Measurements from ENCODE around the gene ZNF773.
"Not testable (repeated sequence)": the region's sequence is repeated elsewhere in the genome, so short reads cannot be mapped to it uniquely, and the experiment has no call there.

ZNF773 gene

DNA sequence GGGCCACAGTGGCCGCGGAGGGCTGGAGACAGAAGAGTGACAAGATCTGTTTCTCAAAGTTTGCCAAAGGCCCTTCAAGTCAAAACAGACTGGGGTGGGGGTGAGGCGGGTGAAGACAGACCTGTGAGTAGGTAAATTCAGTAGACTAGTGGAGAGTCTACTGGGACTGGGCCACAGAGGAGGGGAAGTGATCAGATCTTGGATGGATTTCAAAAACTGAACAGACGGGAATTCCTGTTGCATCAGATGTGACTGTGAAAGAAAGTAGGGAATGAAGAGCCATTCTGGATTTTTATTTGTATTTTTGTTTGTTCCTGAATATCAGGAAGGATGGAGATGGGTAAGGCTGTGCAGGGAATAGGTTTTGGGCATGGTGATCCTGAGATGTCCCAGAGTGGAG, 662 bp downstream of the ZNF773 start:
- peak overlapping the region; percentile 56 for H3K4me3 ChIP-seq (ENCODE audit: low read depth, low read length)
- CTCF ChIA-PET; POLR2A ChIA-PET; DNase-seq (ENCODE audit: low read depth, low spot score): not testable (repeated sequence)

DNA sequence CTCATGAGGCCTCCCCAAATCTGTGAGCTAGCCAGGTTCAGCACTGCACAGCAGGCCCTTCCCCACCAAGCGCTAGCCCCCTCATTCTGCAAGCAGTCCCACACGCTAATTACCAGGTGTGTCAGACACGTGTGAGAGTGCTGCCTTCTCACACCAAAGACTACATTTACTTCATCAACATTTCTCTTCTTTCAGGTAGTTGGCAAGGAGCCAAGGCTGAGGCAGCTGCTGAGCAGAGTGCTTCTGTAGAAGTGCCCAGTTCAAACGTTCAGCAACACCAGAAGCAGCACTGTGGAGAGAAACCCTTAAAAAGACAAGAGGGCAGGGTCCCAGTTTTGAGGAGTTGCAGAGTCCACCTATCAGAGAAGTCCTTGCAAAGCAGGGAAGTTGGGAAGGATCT, 6.4 kb downstream of the ZNF773 start:
- POLR2A ChIA-PET: no interaction called here
- DNase-seq (ENCODE audit: low read depth, low spot score): no peak
- no peak overlapping the region for H3K4me3 ChIP-seq (ENCODE audit: low read depth, low read length)
- TF ChIP-seq, protein P1, sequence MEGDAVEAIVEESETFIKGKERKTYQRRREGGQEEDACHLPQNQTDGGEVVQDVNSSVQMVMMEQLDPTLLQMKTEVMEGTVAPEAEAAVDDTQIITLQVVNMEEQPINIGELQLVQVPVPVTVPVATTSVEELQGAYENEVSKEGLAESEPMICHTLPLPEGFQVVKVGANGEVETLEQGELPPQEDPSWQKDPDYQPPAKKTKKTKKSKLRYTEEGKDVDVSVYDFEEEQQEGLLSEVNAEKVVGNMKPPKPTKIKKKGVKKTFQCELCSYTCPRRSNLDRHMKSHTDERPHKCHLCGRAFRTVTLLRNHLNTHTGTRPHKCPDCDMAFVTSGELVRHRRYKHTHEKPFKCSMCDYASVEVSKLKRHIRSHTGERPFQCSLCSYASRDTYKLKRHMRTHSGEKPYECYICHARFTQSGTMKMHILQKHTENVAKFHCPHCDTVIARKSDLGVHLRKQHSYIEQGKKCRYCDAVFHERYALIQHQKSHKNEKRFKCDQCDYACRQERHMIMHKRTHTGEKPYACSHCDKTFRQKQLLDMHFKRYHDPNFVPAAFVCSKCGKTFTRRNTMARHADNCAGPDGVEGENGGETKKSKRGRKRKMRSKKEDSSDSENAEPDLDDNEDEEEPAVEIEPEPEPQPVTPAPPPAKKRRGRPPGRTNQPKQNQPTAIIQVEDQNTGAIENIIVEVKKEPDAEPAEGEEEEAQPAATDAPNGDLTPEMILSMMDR (IDR thresholded peaks at IDR 0.05; ENCODE audit: insufficient read depth, low read length, missing control alignments): no peak
- CTCF ChIA-PET: no interaction called here

GRCh38 chr19:57511484-57511883, 11.7 kb downstream of the ZNF773 start:
- H3K4me3 ChIP-seq (ENCODE audit: low read depth, low read length): no peak overlapping the region
- POLR2A ChIA-PET: no interaction called here
- DNase-seq (ENCODE audit: low read depth, low spot score): no peak
- CTCF ChIA-PET: no interaction called here
- TF ChIP-seq, protein P1 (IDR thresholded peaks at IDR 0.05; ENCODE audit: insufficient read depth, low read length, missing control alignments): no peak

GRCh38 chr19:57512845-57513244, 13.1 kb downstream of the ZNF773 start:
- no peak overlapping the region for H3K4me3 ChIP-seq (ENCODE audit: low read depth, low read length)
- POLR2A ChIA-PET: no interaction called here
- no peak for DNase-seq (ENCODE audit: low read depth, low spot score)
- TF ChIP-seq, protein P1 (IDR thresholded peaks at IDR 0.05; ENCODE audit: insufficient read depth, low read length, missing control alignments): no peak
- CTCF ChIA-PET: no interaction called here

DNA sequence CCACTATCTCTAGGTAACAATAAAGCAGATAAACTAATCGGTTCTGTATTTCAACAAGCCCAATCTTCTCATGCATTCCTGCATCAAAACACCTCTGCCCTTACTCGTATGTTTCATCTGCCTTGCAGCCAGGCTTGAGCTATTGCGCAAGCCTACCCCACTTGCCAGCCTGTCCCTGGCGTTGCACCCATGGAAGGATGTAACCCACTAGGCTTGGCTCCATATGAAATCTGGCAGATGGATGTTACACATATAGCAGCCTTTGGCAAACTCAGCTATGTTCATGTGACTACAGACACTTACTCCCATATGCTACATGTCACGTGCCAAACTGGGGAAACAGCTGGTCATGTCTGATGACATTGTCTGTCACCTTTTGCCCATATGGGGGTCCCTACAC, 15.5 kb downstream of the ZNF773 start:
- ChIA-PET POLR2A (no interaction called here), CTCF (no interaction called here)
- TF ChIP-seq, protein P1 (IDR thresholded peaks at IDR 0.05; ENCODE audit: insufficient read depth, low read length, missing control alignments): no peak
- no peak overlapping the region for H3K4me3 ChIP-seq (ENCODE audit: low read depth, low read length)
- no peak for DNase-seq (ENCODE audit: low read depth, low spot score)

- CTCF ChIA-PET: not testable (repeated sequence)
Observed at GRCh38 chr19:57518021-57518420, 18.3 kb downstream of the ZNF773 start.

GRCh38 chr19:57527136-57527881, 27.6 kb downstream of the ZNF773 start, which contains the start of gene ZNF549:
Gene ZNF549, plus strand, starts transcription at chr19:57527356. Its CDS starts 218 bp downstream, at chr19:57527574.
- CTCF ChIA-PET: interaction anchor here (1.0 kb wide), 1 partner anchor 9 kb away, joined by 3 read pairs; no protein-coding TSS in a partner anchor

More at GRCh38 chr19:57518021-57518420, 18.3 kb downstream of the ZNF773 start:
- H3K4me3 ChIP-seq (ENCODE audit: low read depth, low read length); DNase-seq (ENCODE audit: low read depth, low spot score); POLR2A ChIA-PET: not testable (repeated sequence)

More at GRCh38 chr19:57527136-57527881, 27.6 kb downstream of the ZNF773 start, which contains the start of gene ZNF549:
- TF ChIP-seq, protein P1 (IDR thresholded peaks at IDR 0.05; ENCODE audit: insufficient read depth, low read length, missing control alignments): no peak
- peak; percentile 31 for DNase-seq (ENCODE audit: low read depth, low spot score)
- H3K4me3 ChIP-seq (ENCODE audit: low read depth, low read length): peak within 1 kb of the TSS; percentile 98
- POLR2A ChIA-PET: no interaction called here

All from AG04449 (cell line).